Measurements from ENCODE around the gene GJB4. TPM values are rescaled to one million over a fixed set of nuclear protein-coding genes. Genes with fewer than 3 reads are reported as not detected.

GJB4 gene
- total and polyA plus RNA-seq, 2 experiments from 2014 or later, result 1.00 to 2.5 TPM

DNA sequence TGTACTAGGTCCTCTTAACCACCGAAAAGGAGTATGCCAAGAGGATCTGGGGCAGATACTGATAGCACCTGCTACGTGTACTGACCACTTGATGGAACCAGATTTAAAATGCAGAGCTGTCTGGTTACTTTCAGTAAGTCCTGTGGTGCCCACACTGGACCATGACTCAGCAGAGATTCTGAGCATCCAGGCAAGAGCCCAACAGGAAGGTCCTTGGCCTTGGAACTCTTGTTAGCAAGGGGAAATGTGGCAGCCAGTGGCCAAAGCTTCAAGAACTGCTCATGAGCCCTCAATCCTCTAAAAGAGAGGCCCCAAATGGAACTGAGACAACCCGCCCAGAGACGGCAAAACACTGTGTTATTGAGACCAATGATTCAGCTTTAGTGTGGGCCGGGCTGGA lies 8.9 kb upstream of the GJB4 start:
- no peak for TF ChIP-seq EZH2 (IDR thresholded peaks at IDR 0.05; ENCODE audit: borderline replicate concordance)
- TF ChIP-seq EZH2phosphoT487 (IDR thresholded peaks at IDR 0.05; ENCODE audit: low read depth, severe bottlenecking, unreplicated experiment), result no peak
- TF ChIP-seq, protein P1, sequence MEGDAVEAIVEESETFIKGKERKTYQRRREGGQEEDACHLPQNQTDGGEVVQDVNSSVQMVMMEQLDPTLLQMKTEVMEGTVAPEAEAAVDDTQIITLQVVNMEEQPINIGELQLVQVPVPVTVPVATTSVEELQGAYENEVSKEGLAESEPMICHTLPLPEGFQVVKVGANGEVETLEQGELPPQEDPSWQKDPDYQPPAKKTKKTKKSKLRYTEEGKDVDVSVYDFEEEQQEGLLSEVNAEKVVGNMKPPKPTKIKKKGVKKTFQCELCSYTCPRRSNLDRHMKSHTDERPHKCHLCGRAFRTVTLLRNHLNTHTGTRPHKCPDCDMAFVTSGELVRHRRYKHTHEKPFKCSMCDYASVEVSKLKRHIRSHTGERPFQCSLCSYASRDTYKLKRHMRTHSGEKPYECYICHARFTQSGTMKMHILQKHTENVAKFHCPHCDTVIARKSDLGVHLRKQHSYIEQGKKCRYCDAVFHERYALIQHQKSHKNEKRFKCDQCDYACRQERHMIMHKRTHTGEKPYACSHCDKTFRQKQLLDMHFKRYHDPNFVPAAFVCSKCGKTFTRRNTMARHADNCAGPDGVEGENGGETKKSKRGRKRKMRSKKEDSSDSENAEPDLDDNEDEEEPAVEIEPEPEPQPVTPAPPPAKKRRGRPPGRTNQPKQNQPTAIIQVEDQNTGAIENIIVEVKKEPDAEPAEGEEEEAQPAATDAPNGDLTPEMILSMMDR (IDR thresholded peaks at IDR 0.05; ENCODE audit: poor library complexity), result no peak
- DNase-seq (ENCODE audit: low spot score), result no peak
- no peaks in the 10 kb centered on the region for H3K9me2 ChIP-seq (replicated peaks; ENCODE audit: insufficient read depth)
- H3K4me3 ChIP-seq, result no peak overlapping the region
- H3K9me3 ChIP-seq (ENCODE audit: low read depth), result no peaks in the 10 kb centered on the region
- no peaks in the 10 kb centered on the region for H3K36me3 ChIP-seq (replicated peaks; ENCODE audit: insufficient read depth, low read depth)
- no peak overlapping the region for H2AFZ ChIP-seq
- no peaks in the 10 kb centered on the region for H3K4me1 ChIP-seq (ENCODE audit: insufficient read depth)
- H3K27ac ChIP-seq, result no peak overlapping the region
- H3K79me2 ChIP-seq, result no peaks in the 10 kb centered on the region
- H3K27me3 ChIP-seq, result no peaks in the 10 kb centered on the region
- H3K4me2 ChIP-seq, result no peak overlapping the region
- no peaks in the 10 kb centered on the region for H4K20me1 ChIP-seq (ENCODE audit: insufficient read depth, poor library complexity, severe bottlenecking)
- WGBS (ENCODE audit: low lambda C conversion rate, missing lambda C conversion rate), result 89% methylated on average over 5 of the region's 5 CpGs

DNA sequence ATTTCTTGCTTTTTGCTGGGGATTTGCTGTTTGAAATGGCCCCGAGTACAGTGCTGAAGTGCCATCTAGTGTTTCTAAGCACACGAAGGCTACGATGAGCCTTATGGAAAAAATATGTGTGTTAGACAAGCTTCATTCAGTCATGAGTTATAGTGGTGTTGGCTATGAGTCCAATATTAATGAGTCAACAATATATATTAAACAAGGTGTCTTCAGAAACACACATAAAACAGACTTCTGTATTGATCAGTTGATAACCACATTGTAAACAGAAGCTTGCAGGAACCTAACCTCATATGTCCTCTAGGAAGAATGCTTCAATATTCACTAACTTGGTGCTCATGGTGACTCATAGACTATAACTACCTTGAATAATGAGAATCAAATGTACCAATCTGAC lies 6.4 kb upstream of the GJB4 start:
- no peaks in the 10 kb centered on the region for H3K9me3 ChIP-seq (ENCODE audit: low read depth)
- DNase-seq (ENCODE audit: low spot score), result no peak
- no peak overlapping the region for H3K27ac ChIP-seq
- no peak overlapping the region for H3K4me3 ChIP-seq
- no peaks in the 10 kb centered on the region for H3K36me3 ChIP-seq (replicated peaks; ENCODE audit: insufficient read depth, low read depth)
- no peak overlapping the region for H3K4me2 ChIP-seq
- H4K20me1 ChIP-seq (ENCODE audit: insufficient read depth, poor library complexity, severe bottlenecking), result no peaks in the 10 kb centered on the region
- 72% methylated on average over 3 of the region's 3 CpGs for WGBS (ENCODE audit: low lambda C conversion rate, missing lambda C conversion rate)
- no peak overlapping the region for H2AFZ ChIP-seq
- no peaks in the 10 kb centered on the region for H3K4me1 ChIP-seq (ENCODE audit: insufficient read depth)
- no peaks in the 10 kb centered on the region for H3K79me2 ChIP-seq
- no peaks in the 10 kb centered on the region for H3K27me3 ChIP-seq
- TF ChIP-seq EZH2 (IDR thresholded peaks at IDR 0.05; ENCODE audit: borderline replicate concordance) (no peak), EZH2phosphoT487 (IDR thresholded peaks at IDR 0.05; ENCODE audit: low read depth, severe bottlenecking, unreplicated experiment) (no peak)
- TF ChIP-seq, protein P1 (IDR thresholded peaks at IDR 0.05; ENCODE audit: poor library complexity), result no peak
- no peaks in the 10 kb centered on the region for H3K9me2 ChIP-seq (replicated peaks; ENCODE audit: insufficient read depth)

- H3K27me3 ChIP-seq, result no peaks in the 10 kb centered on the region
- no peaks in the 10 kb centered on the region for H3K36me3 ChIP-seq (replicated peaks; ENCODE audit: insufficient read depth, low read depth)
- no peak within 1 kb of the TSS for H2AFZ ChIP-seq
- no peak for DNase-seq (ENCODE audit: low spot score)
- H4K20me1 ChIP-seq (ENCODE audit: insufficient read depth, poor library complexity, severe bottlenecking), result no peaks in the 10 kb centered on the region
- no peaks in the 10 kb centered on the region for H3K9me2 ChIP-seq (replicated peaks; ENCODE audit: insufficient read depth)
- TF ChIP-seq, protein P1 (IDR thresholded peaks at IDR 0.05; ENCODE audit: poor library complexity), result no peak
- H3K4me3 ChIP-seq, result no peak within 1 kb of the TSS
- H3K4me1 ChIP-seq (ENCODE audit: insufficient read depth), result peaks cover 11% of the 10 kb centered on the region
- H3K9me3 ChIP-seq (ENCODE audit: low read depth), result no peaks in the 10 kb centered on the region
- no peak within 1 kb of the TSS for H3K4me2 ChIP-seq
- H3K27ac ChIP-seq, result no peak within 1 kb of the TSS
- no peaks in the 10 kb centered on the region for H3K79me2 ChIP-seq
- WGBS (ENCODE audit: low lambda C conversion rate, missing lambda C conversion rate), result 75% methylated on average over 11 of the region's 13 CpGs
Observed at GRCh38 chr1:34754964-34755637, 4.4 kb upstream of the GJB4 start, which contains the start of gene GJB5. Gene GJB5, plus strand, starts transcription at chr1:34755047. Its CDS starts 2,284 bp downstream, at chr1:34757331.

Measured in hepatocyte (in vitro differentiated cells).